ENCODE results near the gene STRBP. TPM values are rescaled to one million over a fixed set of nuclear protein-coding genes. Genes with fewer than 3 reads are reported as not detected.

Gene STRBP
- total RNA-seq, 4 donors from 2014 or later, result 10.6 to 18.4 (median 14.5) TPM

DNA sequence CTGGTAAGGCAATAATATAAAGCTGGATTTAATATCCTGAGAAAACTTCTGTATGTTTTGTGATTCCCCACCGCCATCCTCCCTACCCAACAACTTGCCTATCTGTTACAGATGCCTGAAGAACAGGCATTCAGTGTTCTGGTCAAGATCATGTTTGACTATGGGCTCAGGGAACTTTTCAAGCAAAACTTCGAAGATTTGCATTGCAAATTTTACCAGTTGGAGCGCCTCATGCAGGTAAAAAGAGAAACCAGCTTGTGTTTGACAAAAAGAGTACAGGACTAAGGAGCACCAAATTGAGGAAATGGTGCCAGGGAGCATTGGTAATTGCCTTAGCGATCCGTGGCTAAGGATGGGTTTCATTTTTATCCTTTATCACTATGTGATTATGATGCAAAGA is 194.9 kb downstream of the STRBP start:
- no peak for DNase-seq (ENCODE audit: low spot score in 2 of 2)
- Histone ChIP-seq H3K27me3 (no peaks in the 10 kb centered on the region), H3K36me3 (peaks cover 41% of the 10 kb centered on the region), H3K4me1 (peaks cover 6% of the 10 kb centered on the region), H3K27ac (no peak overlapping the region), H3K4me3 (no peak overlapping the region), H3K9me3 (no peaks in the 10 kb centered on the region)
- TF ChIP-seq POLR2A (IDR thresholded peaks at IDR 0.05) (no peak), EP300 (IDR thresholded peaks at IDR 0.05) (no peak), POLR2AphosphoS5 (IDR thresholded peaks at IDR 0.05) (no peak)
- TF ChIP-seq, protein P1, sequence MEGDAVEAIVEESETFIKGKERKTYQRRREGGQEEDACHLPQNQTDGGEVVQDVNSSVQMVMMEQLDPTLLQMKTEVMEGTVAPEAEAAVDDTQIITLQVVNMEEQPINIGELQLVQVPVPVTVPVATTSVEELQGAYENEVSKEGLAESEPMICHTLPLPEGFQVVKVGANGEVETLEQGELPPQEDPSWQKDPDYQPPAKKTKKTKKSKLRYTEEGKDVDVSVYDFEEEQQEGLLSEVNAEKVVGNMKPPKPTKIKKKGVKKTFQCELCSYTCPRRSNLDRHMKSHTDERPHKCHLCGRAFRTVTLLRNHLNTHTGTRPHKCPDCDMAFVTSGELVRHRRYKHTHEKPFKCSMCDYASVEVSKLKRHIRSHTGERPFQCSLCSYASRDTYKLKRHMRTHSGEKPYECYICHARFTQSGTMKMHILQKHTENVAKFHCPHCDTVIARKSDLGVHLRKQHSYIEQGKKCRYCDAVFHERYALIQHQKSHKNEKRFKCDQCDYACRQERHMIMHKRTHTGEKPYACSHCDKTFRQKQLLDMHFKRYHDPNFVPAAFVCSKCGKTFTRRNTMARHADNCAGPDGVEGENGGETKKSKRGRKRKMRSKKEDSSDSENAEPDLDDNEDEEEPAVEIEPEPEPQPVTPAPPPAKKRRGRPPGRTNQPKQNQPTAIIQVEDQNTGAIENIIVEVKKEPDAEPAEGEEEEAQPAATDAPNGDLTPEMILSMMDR (IDR thresholded peaks at IDR 0.05), result no peak
- WGBS, result 64% methylated on average over 5 of the region's 5 CpGs

DNA sequence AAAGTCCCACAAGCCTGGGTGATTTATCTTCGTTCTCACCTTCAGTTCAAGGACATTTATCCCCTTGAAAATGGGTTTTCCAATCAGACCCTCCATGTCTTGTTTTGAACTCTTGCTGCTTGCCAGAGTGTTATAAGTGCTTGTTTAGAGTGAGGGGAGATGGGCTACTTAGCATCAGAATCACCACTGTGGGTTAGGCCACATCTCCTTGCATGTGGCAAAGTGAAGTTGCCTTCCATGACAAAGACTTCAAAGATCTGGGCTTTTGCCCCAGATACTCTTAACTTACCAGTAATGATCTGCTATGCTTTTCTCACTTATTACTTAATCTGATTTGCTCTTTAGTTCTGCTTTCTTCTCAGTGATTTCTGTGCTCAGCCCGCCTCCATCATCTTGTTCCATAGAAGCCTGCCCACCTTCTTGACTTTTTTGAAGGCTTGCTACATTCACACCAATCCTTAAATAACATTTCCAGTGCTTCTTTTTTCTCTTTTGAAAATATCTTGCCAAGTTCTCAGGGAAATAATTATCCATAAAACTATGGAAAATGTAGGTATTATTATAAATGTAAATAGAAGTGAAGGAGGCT is 195.9 kb downstream of the STRBP start:
- TF ChIP-seq POLR2AphosphoS5 (IDR thresholded peaks at IDR 0.05) (no peak), EP300 (IDR thresholded peaks at IDR 0.05) (no peak), POLR2A (IDR thresholded peaks at IDR 0.05) (no peak)
- TF ChIP-seq, protein P1 (IDR thresholded peaks at IDR 0.05), result no peak
- Histone ChIP-seq H3K9me3 (no peaks in the 10 kb centered on the region), H3K27me3 (no peaks in the 10 kb centered on the region), H3K4me1 (peaks cover 6% of the 10 kb centered on the region), H3K36me3 (peaks cover 46% of the 10 kb centered on the region), H3K4me3 (no peak overlapping the region), H3K27ac (no peak overlapping the region)
- DNase-seq (ENCODE audit: low spot score in 2 of 2), result no peak
- WGBS, result 97% methylated on average over 2 of the region's 2 CpGs

Other genes with a start within 250 kb of the STRBP start
- 1 to 10 TPM in 3 of 4 donors, not detected in 1; 1.0 to 4.7 (median 1.0) TPM for gene GPR21, start 234.9 kb downstream of the STRBP start, total RNA-seq
- gene CRB2, start 87.6 kb upstream of the STRBP start, total RNA-seq, result not detected

Data from suprapubic skin (tissue), 4 donors.